DND-41 (cell line): ENCODE measurements around the gene CCDC192.

Source experiments
- EZH2 ChIP-seq: IDR thresholded peaks from 3 replicates; pipeline ENCODE4 v1.6.1; 2012; ENCODE audit warnings: borderline replicate concordance, low read depth, mild to moderate bottlenecking, moderate library complexity, low read length, inconsistent platforms; ENCODE audit not compliant: severe bottlenecking
- TF ChIP-seq, protein P1 (sequence below): IDR thresholded peaks from 2 replicates; pipeline ENCODE4 v1.5.1; 2012; ENCODE audit warnings: borderline replicate concordance, low read length, moderate library complexity, mild to moderate bottlenecking; ENCODE audit not compliant: poor library complexity, severe bottlenecking; ENCODE audit errors: extremely low read depth

DNA sequence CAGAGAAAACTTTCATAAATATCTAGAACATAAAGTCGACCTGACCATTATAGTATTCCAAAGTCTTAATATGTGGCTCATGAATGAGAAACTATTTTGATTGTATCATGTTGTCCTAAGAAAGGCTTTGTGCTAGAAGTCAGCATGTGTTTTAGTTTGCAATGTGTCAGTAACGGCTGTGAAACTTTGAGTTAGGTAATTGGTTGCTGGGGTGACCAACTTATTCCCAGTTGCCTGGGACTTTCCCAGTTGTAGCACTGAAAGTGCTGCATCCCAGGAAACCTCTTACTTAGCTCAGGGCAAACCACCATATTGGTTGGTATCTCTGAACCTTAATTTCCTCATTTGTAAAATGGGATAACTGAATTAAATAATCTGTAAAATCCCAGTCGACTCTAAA, 265.8 kb downstream of the CCDC192 start:
- TF ChIP-seq, protein P1, sequence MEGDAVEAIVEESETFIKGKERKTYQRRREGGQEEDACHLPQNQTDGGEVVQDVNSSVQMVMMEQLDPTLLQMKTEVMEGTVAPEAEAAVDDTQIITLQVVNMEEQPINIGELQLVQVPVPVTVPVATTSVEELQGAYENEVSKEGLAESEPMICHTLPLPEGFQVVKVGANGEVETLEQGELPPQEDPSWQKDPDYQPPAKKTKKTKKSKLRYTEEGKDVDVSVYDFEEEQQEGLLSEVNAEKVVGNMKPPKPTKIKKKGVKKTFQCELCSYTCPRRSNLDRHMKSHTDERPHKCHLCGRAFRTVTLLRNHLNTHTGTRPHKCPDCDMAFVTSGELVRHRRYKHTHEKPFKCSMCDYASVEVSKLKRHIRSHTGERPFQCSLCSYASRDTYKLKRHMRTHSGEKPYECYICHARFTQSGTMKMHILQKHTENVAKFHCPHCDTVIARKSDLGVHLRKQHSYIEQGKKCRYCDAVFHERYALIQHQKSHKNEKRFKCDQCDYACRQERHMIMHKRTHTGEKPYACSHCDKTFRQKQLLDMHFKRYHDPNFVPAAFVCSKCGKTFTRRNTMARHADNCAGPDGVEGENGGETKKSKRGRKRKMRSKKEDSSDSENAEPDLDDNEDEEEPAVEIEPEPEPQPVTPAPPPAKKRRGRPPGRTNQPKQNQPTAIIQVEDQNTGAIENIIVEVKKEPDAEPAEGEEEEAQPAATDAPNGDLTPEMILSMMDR: no peak
- no peak for TF ChIP-seq EZH2
